Glutamatergic neuron (in vitro differentiated cells): ENCODE results near the gene FAT4. TPM values are rescaled to one million over a fixed set of nuclear protein-coding genes. Genes with fewer than 3 reads are reported as not detected.

Experiments used
- DNase-seq: peaks from one replicate; pipeline ENCODE4 v3.0.0; 2022
- H3K27ac Mint-ChIP-seq: one replicate; pipeline ENCODE4 v1.8.0; 2020; ENCODE audit warnings: mild to moderate bottlenecking, mixed read lengths, inconsistent platforms; ENCODE audit not compliant: unreplicated experiment
- H3K27me3 Mint-ChIP-seq: one replicate; pipeline ENCODE4 v1.8.0; 2020; ENCODE audit warnings: mild to moderate bottlenecking, moderate library complexity, mixed read lengths, inconsistent platforms; ENCODE audit not compliant: unreplicated experiment
- H3K36me3 Mint-ChIP-seq: one replicate; pipeline ENCODE4 v1.8.0; 2020; ENCODE audit warnings: mild to moderate bottlenecking, mixed read lengths, inconsistent platforms; ENCODE audit not compliant: unreplicated experiment
- H3K4me1 Mint-ChIP-seq: one replicate; pipeline ENCODE4 v1.8.0; 2020; ENCODE audit warnings: mild to moderate bottlenecking, low read depth, mixed read lengths, inconsistent platforms; ENCODE audit not compliant: unreplicated experiment
- H3K4me3 Mint-ChIP-seq: one replicate; pipeline ENCODE4 v1.8.0; 2020; ENCODE audit warnings: mild to moderate bottlenecking, mixed read lengths, inconsistent platforms; ENCODE audit not compliant: unreplicated experiment
- H3K9me3 Mint-ChIP-seq: one replicate; pipeline ENCODE4 v1.8.0; 2020; ENCODE audit warnings: mild to moderate bottlenecking, moderate library complexity, mixed read lengths, inconsistent platforms; ENCODE audit not compliant: unreplicated experiment
- total RNA-seq: library from RNA; stranded (reverse); fragmentation: NEBNext Ultra II Directional; extraction: Animal tissue kit (Norgen Biotek cat#: 25700); gene quantifications from one replicate; pipeline ENCODE4 v1.2.1, GENCODE V29; 2021; ENCODE audit not compliant: unreplicated experiment
- TF ChIP-seq, protein P1 (sequence below): fragments of 200-600 bp; sonication (generic); IDR thresholded peaks from one replicate; pipeline ENCODE4 v1.5.0; 2021; ENCODE audit not compliant: partially characterized antibody, unreplicated experiment

Gene FAT4
- total RNA-seq, 1 donor from 2014 or later = 6.8 TPM

GRCh38 chr4:125311503-125311902 lies 3.3 kb upstream of the FAT4 start:
- TF ChIP-seq, protein P1, sequence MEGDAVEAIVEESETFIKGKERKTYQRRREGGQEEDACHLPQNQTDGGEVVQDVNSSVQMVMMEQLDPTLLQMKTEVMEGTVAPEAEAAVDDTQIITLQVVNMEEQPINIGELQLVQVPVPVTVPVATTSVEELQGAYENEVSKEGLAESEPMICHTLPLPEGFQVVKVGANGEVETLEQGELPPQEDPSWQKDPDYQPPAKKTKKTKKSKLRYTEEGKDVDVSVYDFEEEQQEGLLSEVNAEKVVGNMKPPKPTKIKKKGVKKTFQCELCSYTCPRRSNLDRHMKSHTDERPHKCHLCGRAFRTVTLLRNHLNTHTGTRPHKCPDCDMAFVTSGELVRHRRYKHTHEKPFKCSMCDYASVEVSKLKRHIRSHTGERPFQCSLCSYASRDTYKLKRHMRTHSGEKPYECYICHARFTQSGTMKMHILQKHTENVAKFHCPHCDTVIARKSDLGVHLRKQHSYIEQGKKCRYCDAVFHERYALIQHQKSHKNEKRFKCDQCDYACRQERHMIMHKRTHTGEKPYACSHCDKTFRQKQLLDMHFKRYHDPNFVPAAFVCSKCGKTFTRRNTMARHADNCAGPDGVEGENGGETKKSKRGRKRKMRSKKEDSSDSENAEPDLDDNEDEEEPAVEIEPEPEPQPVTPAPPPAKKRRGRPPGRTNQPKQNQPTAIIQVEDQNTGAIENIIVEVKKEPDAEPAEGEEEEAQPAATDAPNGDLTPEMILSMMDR = no peak
- H3K36me3 Mint-ChIP-seq = no peaks in the 10 kb centered on the region
- H3K4me1 Mint-ChIP-seq = peaks cover 2% of the 10 kb centered on the region
- peaks cover 9% of the 10 kb centered on the region for H3K9me3 Mint-ChIP-seq
- H3K27ac Mint-ChIP-seq = no peak overlapping the region
- DNase-seq = no peak
- H3K4me3 Mint-ChIP-seq = no peak overlapping the region
- peaks cover 7% of the 10 kb centered on the region for H3K27me3 Mint-ChIP-seq

DNA sequence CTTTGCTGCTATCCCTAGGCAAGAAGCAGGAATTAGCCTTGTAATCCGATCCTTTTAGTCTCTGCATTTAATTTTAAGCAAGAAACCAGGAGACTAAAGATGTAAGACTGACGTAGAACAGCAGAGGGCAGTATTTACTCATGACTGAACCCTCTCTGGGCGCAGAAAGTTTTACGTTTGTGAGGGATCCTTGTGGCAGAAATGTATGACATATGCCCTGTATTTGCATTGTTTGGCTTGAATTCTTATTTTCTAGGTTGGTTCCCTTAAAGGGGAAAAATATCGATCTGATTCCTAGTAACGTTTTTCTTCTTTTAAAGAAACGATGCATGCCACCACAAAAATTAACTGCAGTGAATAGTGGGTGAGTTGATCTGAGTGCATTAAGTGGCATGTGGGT lies 1.3 kb upstream of the FAT4 start:
- no peaks in the 10 kb centered on the region for H3K36me3 Mint-ChIP-seq
- H3K27me3 Mint-ChIP-seq = peaks cover 18% of the 10 kb centered on the region
- TF ChIP-seq, protein P1 = peak; percentile 86
- H3K4me3 Mint-ChIP-seq = peak overlapping the region; percentile 38
- no peak for DNase-seq
- H3K4me1 Mint-ChIP-seq = peaks cover 2% of the 10 kb centered on the region
- H3K27ac Mint-ChIP-seq = no peak overlapping the region
- H3K9me3 Mint-ChIP-seq = peaks cover 12% of the 10 kb centered on the region

GRCh38 chr4:125313989-125314667 lies 627 bp upstream of the FAT4 start:
- H3K9me3 Mint-ChIP-seq = peaks cover 12% of the 10 kb centered on the region
- DNase-seq = no peak
- peaks cover 2% of the 10 kb centered on the region for H3K4me1 Mint-ChIP-seq
- peaks cover 18% of the 10 kb centered on the region for H3K27me3 Mint-ChIP-seq
- H3K4me3 Mint-ChIP-seq = peak overlapping the region; percentile 91
- H3K36me3 Mint-ChIP-seq = no peaks in the 10 kb centered on the region
- peak overlapping the region; percentile 66 for H3K27ac Mint-ChIP-seq
- TF ChIP-seq, protein P1 = no peak

- Mint-ChIP-seq H3K36me3 (no peaks in the 10 kb centered on the region), H3K9me3 (peaks cover 12% of the 10 kb centered on the region), H3K4me1 (peaks cover 2% of the 10 kb centered on the region), H3K27me3 (peaks cover 18% of the 10 kb centered on the region), H3K4me3 (peak overlapping the region; percentile 91), H3K27ac (peak overlapping the region; percentile 28)
- DNase-seq = peak; percentile 80
- TF ChIP-seq, protein P1 = no peak
Observed at GRCh38 chr4:125315576-125316400, 1.0 kb downstream of the FAT4 start.

- Mint-ChIP-seq H3K27me3 (peaks cover 18% of the 10 kb centered on the region), H3K9me3 (peaks cover 10% of the 10 kb centered on the region), H3K27ac (peak overlapping the region; percentile 33), H3K36me3 (no peaks in the 10 kb centered on the region), H3K4me3 (peak overlapping the region; percentile 91), H3K4me1 (peaks cover 2% of the 10 kb centered on the region)
- TF ChIP-seq, protein P1 = no peak
- DNase-seq = peak; percentile 30
Observed at GRCh38 chr4:125316401-125316790, 1.6 kb downstream of the FAT4 start.
